ENCODE results near the gene PREP. TPM values are rescaled to one million over a fixed set of nuclear protein-coding genes. Genes with fewer than 3 reads are reported as not detected.
A peak's percentile ranks its signal among the peaks of the same experiment; 100 is the strongest.

Gene PREP
- total RNA-seq, 1 donor, result 17.7 TPM

DNA sequence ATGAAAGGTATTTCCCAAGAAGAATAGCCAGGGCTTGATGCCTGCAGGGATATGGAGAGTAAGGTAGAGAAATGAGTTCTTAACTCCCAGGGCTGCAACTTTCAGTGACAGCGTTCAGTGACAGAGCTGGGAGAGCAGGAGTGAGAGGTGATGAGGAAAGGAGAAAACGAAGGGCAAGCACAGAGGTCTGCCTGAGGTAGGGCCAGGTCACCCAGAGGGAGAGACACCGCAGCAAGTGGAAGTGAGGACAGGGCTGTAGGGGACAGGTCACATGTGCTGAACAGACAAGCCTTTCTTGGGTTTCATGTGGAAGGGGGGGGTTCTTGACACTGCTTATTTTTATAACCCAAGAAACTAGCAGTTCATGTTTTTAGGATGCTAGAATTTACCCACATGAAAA is 72.5 kb downstream of the PREP start:
- TF ChIP-seq, protein P1, sequence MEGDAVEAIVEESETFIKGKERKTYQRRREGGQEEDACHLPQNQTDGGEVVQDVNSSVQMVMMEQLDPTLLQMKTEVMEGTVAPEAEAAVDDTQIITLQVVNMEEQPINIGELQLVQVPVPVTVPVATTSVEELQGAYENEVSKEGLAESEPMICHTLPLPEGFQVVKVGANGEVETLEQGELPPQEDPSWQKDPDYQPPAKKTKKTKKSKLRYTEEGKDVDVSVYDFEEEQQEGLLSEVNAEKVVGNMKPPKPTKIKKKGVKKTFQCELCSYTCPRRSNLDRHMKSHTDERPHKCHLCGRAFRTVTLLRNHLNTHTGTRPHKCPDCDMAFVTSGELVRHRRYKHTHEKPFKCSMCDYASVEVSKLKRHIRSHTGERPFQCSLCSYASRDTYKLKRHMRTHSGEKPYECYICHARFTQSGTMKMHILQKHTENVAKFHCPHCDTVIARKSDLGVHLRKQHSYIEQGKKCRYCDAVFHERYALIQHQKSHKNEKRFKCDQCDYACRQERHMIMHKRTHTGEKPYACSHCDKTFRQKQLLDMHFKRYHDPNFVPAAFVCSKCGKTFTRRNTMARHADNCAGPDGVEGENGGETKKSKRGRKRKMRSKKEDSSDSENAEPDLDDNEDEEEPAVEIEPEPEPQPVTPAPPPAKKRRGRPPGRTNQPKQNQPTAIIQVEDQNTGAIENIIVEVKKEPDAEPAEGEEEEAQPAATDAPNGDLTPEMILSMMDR (IDR thresholded peaks at IDR 0.05; ENCODE audit: extremely low read depth, low read depth, low read length), result no peak
- H3K27ac ChIP-seq (ENCODE audit: low read depth, low read length), result no peak overlapping the region
- H3K79me2 ChIP-seq (ENCODE audit: insufficient read depth, low read length), result no peaks in the 10 kb centered on the region
- no peak for DNase-seq (ENCODE audit: insufficient read length, low spot score, missing footprints)
- H4K20me1 ChIP-seq (ENCODE audit: insufficient read depth, low read length), result peaks cover 19% of the 10 kb centered on the region
- H3K36me3 ChIP-seq (ENCODE audit: insufficient read depth, low read length), result peaks cover 14% of the 10 kb centered on the region
- no peaks in the 10 kb centered on the region for H3K27me3 ChIP-seq (ENCODE audit: insufficient read depth, low read length)
- no peaks in the 10 kb centered on the region for H3K9me3 ChIP-seq (ENCODE audit: low read depth, low read length)
- no peak overlapping the region for H3K4me3 ChIP-seq (ENCODE audit: insufficient read depth, low read length)
- no peak overlapping the region for H2AFZ ChIP-seq (ENCODE audit: low read length)
- H3K4me2 ChIP-seq (ENCODE audit: insufficient read depth, low read length), result no peak overlapping the region
- peaks cover 15% of the 10 kb centered on the region for H3K4me1 ChIP-seq (ENCODE audit: insufficient read depth, low read length)

DNA sequence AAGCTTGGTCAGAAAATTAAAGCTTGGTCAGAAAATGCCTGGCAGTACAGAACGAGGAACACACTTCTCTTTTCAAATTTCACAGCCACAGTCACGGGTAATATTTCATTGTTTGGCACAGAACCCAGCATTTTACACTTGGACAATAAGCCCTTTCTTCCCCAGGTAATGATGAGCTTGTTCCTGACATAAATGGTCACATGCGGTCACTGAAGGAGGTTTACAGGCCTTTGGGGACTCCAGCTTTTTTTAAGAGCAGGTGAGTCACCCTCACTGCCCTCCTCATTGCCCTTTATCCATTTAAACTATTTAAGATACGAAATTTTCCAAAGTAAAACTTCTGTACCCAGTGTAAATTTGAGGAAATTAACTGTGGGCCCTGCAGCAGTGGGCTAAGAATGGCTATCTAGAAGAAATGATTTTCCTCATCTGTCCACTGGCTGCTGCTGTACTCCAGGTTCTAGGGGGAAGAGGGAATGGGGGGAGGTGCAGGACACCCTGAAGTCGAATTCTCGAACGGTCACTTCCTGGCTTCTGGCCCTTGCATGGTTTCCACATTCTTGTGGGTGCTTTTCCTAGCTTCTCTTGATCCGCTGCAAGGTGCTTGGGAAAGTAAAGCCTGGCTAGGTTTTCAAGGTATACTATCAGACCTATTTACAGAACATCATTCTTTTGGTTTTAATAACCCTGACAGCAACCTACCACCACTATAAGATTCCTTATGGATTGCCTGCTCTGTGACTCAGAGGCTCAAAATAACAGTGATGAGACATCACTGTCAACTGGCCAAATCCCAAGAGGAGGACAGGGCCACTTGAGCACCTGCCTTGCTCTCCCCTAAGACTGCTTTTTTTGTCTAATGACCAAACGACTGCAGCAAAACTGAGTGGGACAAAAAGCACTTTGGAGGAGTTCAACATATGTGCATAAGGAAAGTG is 75.8 kb downstream of the PREP start:
- Histone ChIP-seq H3K27ac (ENCODE audit: low read depth, low read length) (no peak overlapping the region), H3K4me2 (ENCODE audit: insufficient read depth, low read length) (peak overlapping the region; percentile 23), H3K79me2 (ENCODE audit: insufficient read depth, low read length) (no peaks in the 10 kb centered on the region), H3K9me3 (ENCODE audit: low read depth, low read length) (no peaks in the 10 kb centered on the region), H2AFZ (ENCODE audit: low read length) (no peak overlapping the region), H3K4me1 (ENCODE audit: insufficient read depth, low read length) (peaks cover 18% of the 10 kb centered on the region), H3K27me3 (ENCODE audit: insufficient read depth, low read length) (no peaks in the 10 kb centered on the region), H3K36me3 (ENCODE audit: insufficient read depth, low read length) (peaks cover 23% of the 10 kb centered on the region), H4K20me1 (ENCODE audit: insufficient read depth, low read length) (peaks cover 16% of the 10 kb centered on the region), H3K4me3 (ENCODE audit: insufficient read depth, low read length) (no peak overlapping the region)
- DNase-seq (ENCODE audit: insufficient read length, low spot score, missing footprints), result no peak
- TF ChIP-seq, protein P1 (IDR thresholded peaks at IDR 0.05; ENCODE audit: extremely low read depth, low read depth, low read length), result no peak

DNA sequence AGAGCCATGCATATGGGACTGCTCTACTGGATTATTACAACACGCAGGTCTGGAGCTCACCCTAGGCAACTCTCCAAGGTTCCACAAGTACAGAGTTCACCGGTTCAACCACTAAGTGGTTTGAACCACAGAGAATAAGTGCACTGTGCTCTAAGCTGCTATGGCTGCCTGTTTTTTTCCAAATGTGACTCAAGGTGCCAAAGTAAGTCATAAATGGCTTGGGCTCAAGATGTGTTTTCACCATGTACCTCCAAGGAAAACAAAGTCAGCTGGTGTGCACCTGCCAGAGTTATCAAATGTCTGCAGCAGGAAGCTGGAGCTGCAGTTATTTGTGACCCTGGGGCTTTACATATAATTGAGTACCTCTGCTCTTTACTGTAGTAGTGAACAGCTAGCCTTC is 76.7 kb downstream of the PREP start:
- Histone ChIP-seq H3K4me1 (ENCODE audit: insufficient read depth, low read length) (peaks cover 18% of the 10 kb centered on the region), H3K36me3 (ENCODE audit: insufficient read depth, low read length) (peaks cover 18% of the 10 kb centered on the region), H3K9me3 (ENCODE audit: low read depth, low read length) (no peaks in the 10 kb centered on the region), H3K4me3 (ENCODE audit: insufficient read depth, low read length) (no peak overlapping the region), H3K27me3 (ENCODE audit: insufficient read depth, low read length) (no peaks in the 10 kb centered on the region), H4K20me1 (ENCODE audit: insufficient read depth, low read length) (peaks cover 16% of the 10 kb centered on the region), H3K4me2 (ENCODE audit: insufficient read depth, low read length) (no peak overlapping the region), H2AFZ (ENCODE audit: low read length) (no peak overlapping the region), H3K27ac (ENCODE audit: low read depth, low read length) (no peak overlapping the region), H3K79me2 (ENCODE audit: insufficient read depth, low read length) (no peaks in the 10 kb centered on the region)
- no peak for DNase-seq (ENCODE audit: insufficient read length, low spot score, missing footprints)
- TF ChIP-seq, protein P1 (IDR thresholded peaks at IDR 0.05; ENCODE audit: extremely low read depth, low read depth, low read length), result no peak

DNA sequence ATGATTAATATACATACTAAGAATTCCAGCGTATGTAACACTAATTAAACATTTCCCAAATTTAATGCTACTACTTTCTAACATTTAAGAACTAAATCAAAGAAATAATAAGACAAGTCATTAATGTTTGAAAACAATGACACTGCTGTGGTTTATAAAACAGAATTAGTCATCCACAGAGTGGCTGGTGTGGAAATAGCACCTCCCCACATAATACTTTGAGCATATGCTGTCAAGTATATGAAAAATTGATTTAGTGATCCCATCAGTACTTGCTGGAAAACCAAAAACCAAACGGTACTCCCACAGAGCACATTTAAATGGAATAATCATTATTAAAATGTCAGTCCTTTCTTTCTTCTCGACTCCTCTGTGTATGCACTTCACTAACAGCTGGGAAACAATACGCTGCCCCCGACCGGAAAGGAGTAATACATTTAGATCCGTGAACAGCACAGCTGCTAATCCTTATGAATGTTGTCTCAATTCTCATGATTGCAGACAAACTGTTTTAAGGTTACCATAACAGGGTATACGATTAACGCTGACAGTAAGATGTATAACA is 78.4 kb downstream of the PREP start:
- Histone ChIP-seq H3K27me3 (ENCODE audit: insufficient read depth, low read length) (no peaks in the 10 kb centered on the region), H2AFZ (ENCODE audit: low read length) (no peak overlapping the region), H3K79me2 (ENCODE audit: insufficient read depth, low read length) (no peaks in the 10 kb centered on the region), H3K9me3 (ENCODE audit: low read depth, low read length) (no peaks in the 10 kb centered on the region), H3K36me3 (ENCODE audit: insufficient read depth, low read length) (peaks cover 18% of the 10 kb centered on the region), H3K4me3 (ENCODE audit: insufficient read depth, low read length) (no peak overlapping the region), H3K4me1 (ENCODE audit: insufficient read depth, low read length) (peaks cover 20% of the 10 kb centered on the region), H4K20me1 (ENCODE audit: insufficient read depth, low read length) (peaks cover 16% of the 10 kb centered on the region), H3K27ac (ENCODE audit: low read depth, low read length) (no peak overlapping the region), H3K4me2 (ENCODE audit: insufficient read depth, low read length) (no peak overlapping the region)
- no peak for DNase-seq (ENCODE audit: insufficient read length, low spot score, missing footprints)
- TF ChIP-seq, protein P1 (IDR thresholded peaks at IDR 0.05; ENCODE audit: extremely low read depth, low read depth, low read length), result no peak
